ENCODE results near the gene CALCA. TPM values are rescaled to one million over a fixed set of nuclear protein-coding genes. Genes with fewer than 3 reads are reported as not detected.

The CALCA gene
- total RNA-seq, 1 experiment from 2014 or later, result not detected

DNA sequence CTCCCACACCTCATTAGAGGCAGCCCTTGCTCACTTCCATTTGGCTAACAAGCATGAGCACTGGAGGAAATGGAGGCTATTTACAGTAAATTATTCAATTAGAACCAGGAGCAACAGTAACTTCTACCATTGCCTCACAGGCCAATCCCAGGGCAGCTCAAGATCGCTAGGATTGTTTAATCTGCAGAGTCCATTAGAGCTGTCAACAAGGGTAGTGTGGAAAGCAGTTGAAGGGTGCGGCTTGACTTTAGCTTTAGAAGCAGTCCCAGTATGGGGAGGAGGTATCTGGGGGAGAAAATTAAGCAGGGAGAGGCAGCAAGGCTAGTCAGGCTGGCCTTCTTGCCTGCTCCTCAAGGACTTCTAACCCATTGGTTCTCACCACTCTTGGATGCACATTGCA is 41.8 kb downstream of the CALCA start:
- Histone ChIP-seq H3K27ac (ENCODE audit: low read length) (no peak overlapping the region), H4K20me1 (ENCODE audit: insufficient read depth, low read depth, low read length) (no peaks in the 10 kb centered on the region), H3K36me3 (ENCODE audit: insufficient read depth, low read length) (no peaks in the 10 kb centered on the region), H3K4me3 (ENCODE audit: low read length) (no peak overlapping the region), H3K79me2 (ENCODE audit: low read length) (no peaks in the 10 kb centered on the region), H3K27me3 (ENCODE audit: low read length) (no peaks in the 10 kb centered on the region), H2AFZ (ENCODE audit: low read length) (no peak overlapping the region), H3K9ac (ENCODE audit: low read length) (no peak overlapping the region), H3K9me3 (ENCODE audit: low read length) (no peaks in the 10 kb centered on the region), H3K9me2 (replicated peaks; ENCODE audit: insufficient read depth, low read length) (no peaks in the 10 kb centered on the region), H3K4me2 (ENCODE audit: low read depth, low read length, poor library complexity, severe bottlenecking) (no peak overlapping the region), H3K4me1 (ENCODE audit: low read length) (no peaks in the 10 kb centered on the region)
- no peak for DNase-seq

DNA sequence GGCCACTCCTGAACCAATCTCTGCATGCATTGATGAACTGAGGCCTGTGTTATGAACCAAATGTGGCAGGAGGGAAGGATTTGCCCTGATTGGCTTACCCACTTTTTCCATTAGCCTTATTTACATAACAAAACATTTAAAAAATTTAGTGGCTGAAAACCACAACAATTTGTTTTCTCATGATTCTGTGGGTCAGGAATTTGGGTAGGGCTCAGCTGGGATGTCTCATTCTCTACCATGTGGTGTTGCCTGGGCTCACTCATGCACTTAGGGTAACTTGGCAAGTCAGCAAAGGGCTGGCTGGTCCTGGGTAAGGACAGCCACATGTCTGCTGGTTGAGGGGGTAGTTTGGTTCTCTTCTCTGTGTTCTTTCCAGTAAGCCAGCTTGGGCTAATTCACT is 45.0 kb downstream of the CALCA start:
- H3K9me3 ChIP-seq (ENCODE audit: low read length), result no peaks in the 10 kb centered on the region
- no peak overlapping the region for H3K27ac ChIP-seq (ENCODE audit: low read length)
- no peak overlapping the region for H3K4me3 ChIP-seq (ENCODE audit: low read length)
- no peaks in the 10 kb centered on the region for H3K9me2 ChIP-seq (replicated peaks; ENCODE audit: insufficient read depth, low read length)
- H3K27me3 ChIP-seq (ENCODE audit: low read length), result no peaks in the 10 kb centered on the region
- no peak overlapping the region for H2AFZ ChIP-seq (ENCODE audit: low read length)
- no peaks in the 10 kb centered on the region for H3K36me3 ChIP-seq (ENCODE audit: insufficient read depth, low read length)
- no peak overlapping the region for H3K9ac ChIP-seq (ENCODE audit: low read length)
- H3K4me2 ChIP-seq (ENCODE audit: low read depth, low read length, poor library complexity, severe bottlenecking), result no peak overlapping the region
- no peaks in the 10 kb centered on the region for H4K20me1 ChIP-seq (ENCODE audit: insufficient read depth, low read depth, low read length)
- no peaks in the 10 kb centered on the region for H3K4me1 ChIP-seq (ENCODE audit: low read length)
- H3K79me2 ChIP-seq (ENCODE audit: low read length), result no peaks in the 10 kb centered on the region
- DNase-seq, result no peak

DNA sequence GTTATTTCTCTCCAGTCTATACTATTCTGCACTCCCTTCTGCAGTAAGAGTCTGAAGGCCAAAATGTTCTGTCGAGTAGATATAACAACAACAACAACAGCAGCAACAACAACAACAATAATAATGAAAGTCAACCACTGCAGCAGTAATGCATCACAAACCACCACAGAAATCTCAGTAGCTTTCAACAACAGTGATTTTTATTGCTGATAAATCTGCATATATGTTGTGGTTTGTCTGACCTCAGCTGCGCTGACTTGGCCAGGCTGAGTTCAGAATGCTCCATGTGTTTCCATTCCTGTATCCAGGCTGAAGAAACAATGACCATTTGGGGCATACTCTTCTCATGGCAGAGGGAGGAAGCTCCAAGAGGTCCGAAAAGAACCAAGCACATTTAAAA is 47.8 kb downstream of the CALCA start:
- no peaks in the 10 kb centered on the region for H3K4me1 ChIP-seq (ENCODE audit: low read length)
- no peaks in the 10 kb centered on the region for H3K79me2 ChIP-seq (ENCODE audit: low read length)
- H4K20me1 ChIP-seq (ENCODE audit: insufficient read depth, low read depth, low read length), result no peaks in the 10 kb centered on the region
- H3K9me2 ChIP-seq (replicated peaks; ENCODE audit: insufficient read depth, low read length), result no peaks in the 10 kb centered on the region
- no peak overlapping the region for H3K27ac ChIP-seq (ENCODE audit: low read length)
- H3K9me3 ChIP-seq (ENCODE audit: low read length), result no peaks in the 10 kb centered on the region
- H3K36me3 ChIP-seq (ENCODE audit: insufficient read depth, low read length), result no peaks in the 10 kb centered on the region
- H3K4me3 ChIP-seq (ENCODE audit: low read length), result no peak overlapping the region
- H3K27me3 ChIP-seq (ENCODE audit: low read length), result no peaks in the 10 kb centered on the region
- DNase-seq, result no peak
- H3K9ac ChIP-seq (ENCODE audit: low read length), result no peak overlapping the region
- no peak overlapping the region for H2AFZ ChIP-seq (ENCODE audit: low read length)
- H3K4me2 ChIP-seq (ENCODE audit: low read depth, low read length, poor library complexity, severe bottlenecking), result no peak overlapping the region

Other genes starting within 250 kb of the CALCA start
- 19.6 and 36.9 TPM in 2 replicates for gene CYP2R1, start 80.1 kb downstream of the CALCA start, total RNA-seq (2014; rRNA removed; shearing (Covaris generic); ENCODE audit: low replicate concordance)
- gene CALCB, start 101.2 kb upstream of the CALCA start, total RNA-seq (2014; rRNA removed; shearing (Covaris generic); ENCODE audit: low replicate concordance), result 0.30 and 0.54 TPM in 2 replicates
- gene INSC, start 142.6 kb upstream of the CALCA start, total RNA-seq (2014; rRNA removed; shearing (Covaris generic); ENCODE audit: low replicate concordance), result 0.22 and 1.4 TPM in 2 replicates

All from Karpas-422 (cell line).